Measurements from ENCODE around the gene DMD. TPM values are rescaled to one million over a fixed set of nuclear protein-coding genes. Genes with fewer than 3 reads are reported as not detected.

Gene DMD
- total and polyA plus RNA-seq, 2 experiments from 2014 or later: 73.5 to 90.7 TPM

- peaks cover 10% of the 10 kb centered on the region for H3K4me1 ChIP-seq (ENCODE audit: low read depth)
- DNase-seq (ENCODE audit: low read depth in 1 of 2, low spot score in 1 of 2): no peak
- H3K9me3 ChIP-seq (ENCODE audit: low read depth): no peaks in the 10 kb centered on the region
- H3K36me3 ChIP-seq: no peaks in the 10 kb centered on the region
- TF ChIP-seq, protein P1, sequence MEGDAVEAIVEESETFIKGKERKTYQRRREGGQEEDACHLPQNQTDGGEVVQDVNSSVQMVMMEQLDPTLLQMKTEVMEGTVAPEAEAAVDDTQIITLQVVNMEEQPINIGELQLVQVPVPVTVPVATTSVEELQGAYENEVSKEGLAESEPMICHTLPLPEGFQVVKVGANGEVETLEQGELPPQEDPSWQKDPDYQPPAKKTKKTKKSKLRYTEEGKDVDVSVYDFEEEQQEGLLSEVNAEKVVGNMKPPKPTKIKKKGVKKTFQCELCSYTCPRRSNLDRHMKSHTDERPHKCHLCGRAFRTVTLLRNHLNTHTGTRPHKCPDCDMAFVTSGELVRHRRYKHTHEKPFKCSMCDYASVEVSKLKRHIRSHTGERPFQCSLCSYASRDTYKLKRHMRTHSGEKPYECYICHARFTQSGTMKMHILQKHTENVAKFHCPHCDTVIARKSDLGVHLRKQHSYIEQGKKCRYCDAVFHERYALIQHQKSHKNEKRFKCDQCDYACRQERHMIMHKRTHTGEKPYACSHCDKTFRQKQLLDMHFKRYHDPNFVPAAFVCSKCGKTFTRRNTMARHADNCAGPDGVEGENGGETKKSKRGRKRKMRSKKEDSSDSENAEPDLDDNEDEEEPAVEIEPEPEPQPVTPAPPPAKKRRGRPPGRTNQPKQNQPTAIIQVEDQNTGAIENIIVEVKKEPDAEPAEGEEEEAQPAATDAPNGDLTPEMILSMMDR (IDR thresholded peaks at IDR 0.05; ENCODE audit: low read depth, low read length): no peak
- H3K27me3 ChIP-seq: no peaks in the 10 kb centered on the region
- no peak overlapping the region for H3K27ac ChIP-seq
- H3K4me3 ChIP-seq: no peak overlapping the region
Measured at GRCh38 chrX:32929040-32929439, 282.3 kb downstream of the DMD start.

- DNase-seq (ENCODE audit: low read depth in 1 of 2, low spot score in 1 of 2): no peak
- no peaks in the 10 kb centered on the region for H3K9me3 ChIP-seq (ENCODE audit: low read depth)
- TF ChIP-seq, protein P1 (IDR thresholded peaks at IDR 0.05; ENCODE audit: low read depth, low read length): no peak
- no peaks in the 10 kb centered on the region for H3K36me3 ChIP-seq
- no peak overlapping the region for H3K4me3 ChIP-seq
- peaks cover 7% of the 10 kb centered on the region for H3K4me1 ChIP-seq (ENCODE audit: low read depth)
- no peaks in the 10 kb centered on the region for H3K27me3 ChIP-seq
- peak overlapping the region; percentile 15 for H3K27ac ChIP-seq
Measured at GRCh38 chrX:32896088-32896487, 315.3 kb downstream of the DMD start.

GRCh38 chrX:32894679-32895078 is 316.7 kb downstream of the DMD start:
- no peaks in the 10 kb centered on the region for H3K9me3 ChIP-seq (ENCODE audit: low read depth)
- H3K4me1 ChIP-seq (ENCODE audit: low read depth): peaks cover 7% of the 10 kb centered on the region
- TF ChIP-seq, protein P1 (IDR thresholded peaks at IDR 0.05; ENCODE audit: low read depth, low read length): no peak
- no peak overlapping the region for H3K27ac ChIP-seq
- no peaks in the 10 kb centered on the region for H3K27me3 ChIP-seq
- H3K4me3 ChIP-seq: no peak overlapping the region
- DNase-seq (ENCODE audit: low read depth in 1 of 2, low spot score in 1 of 2): no peak
- H3K36me3 ChIP-seq: no peaks in the 10 kb centered on the region

- no peak overlapping the region for H3K4me3 ChIP-seq
- H3K27me3 ChIP-seq: no peaks in the 10 kb centered on the region
- H3K27ac ChIP-seq: no peak overlapping the region
- no peak for DNase-seq (ENCODE audit: low read depth in 1 of 2, low spot score in 1 of 2)
- TF ChIP-seq, protein P1 (IDR thresholded peaks at IDR 0.05; ENCODE audit: low read depth, low read length): no peak
- H3K4me1 ChIP-seq (ENCODE audit: low read depth): peaks cover 7% of the 10 kb centered on the region
- H3K36me3 ChIP-seq: no peaks in the 10 kb centered on the region
- H3K9me3 ChIP-seq (ENCODE audit: low read depth): no peaks in the 10 kb centered on the region
Measured at GRCh38 chrX:32893751-32894150, 317.6 kb downstream of the DMD start.

- Histone ChIP-seq H3K4me1 (ENCODE audit: low read depth) (no peaks in the 10 kb centered on the region), H3K9me3 (ENCODE audit: low read depth) (no peaks in the 10 kb centered on the region), H3K36me3 (no peaks in the 10 kb centered on the region), H3K4me3 (no peak overlapping the region), H3K27ac (no peak overlapping the region), H3K27me3 (no peaks in the 10 kb centered on the region)
- no peak for DNase-seq (ENCODE audit: low read depth in 1 of 2, low spot score in 1 of 2)
- TF ChIP-seq, protein P1 (IDR thresholded peaks at IDR 0.05; ENCODE audit: low read depth, low read length): no peak
Measured at GRCh38 chrX:32877592-32877991, 333.8 kb downstream of the DMD start.

GRCh38 chrX:32874839-32875238 is 336.5 kb downstream of the DMD start:
- no peaks in the 10 kb centered on the region for H3K36me3 ChIP-seq
- TF ChIP-seq, protein P1 (IDR thresholded peaks at IDR 0.05; ENCODE audit: low read depth, low read length): no peak

More at GRCh38 chrX:32874839-32875238, 336.5 kb downstream of the DMD start:
- Histone ChIP-seq H3K9me3 (ENCODE audit: low read depth) (no peaks in the 10 kb centered on the region), H3K4me1 (ENCODE audit: low read depth) (no peaks in the 10 kb centered on the region), H3K27ac (no peak overlapping the region), H3K27me3 (no peaks in the 10 kb centered on the region), H3K4me3 (no peak overlapping the region)
- DNase-seq (ENCODE audit: low read depth in 1 of 2, low spot score in 1 of 2): no peak

Data from cardiac muscle cell (in vitro differentiated cells and primary cell).